ENCODE data around the gene LINC01488.

DNA sequence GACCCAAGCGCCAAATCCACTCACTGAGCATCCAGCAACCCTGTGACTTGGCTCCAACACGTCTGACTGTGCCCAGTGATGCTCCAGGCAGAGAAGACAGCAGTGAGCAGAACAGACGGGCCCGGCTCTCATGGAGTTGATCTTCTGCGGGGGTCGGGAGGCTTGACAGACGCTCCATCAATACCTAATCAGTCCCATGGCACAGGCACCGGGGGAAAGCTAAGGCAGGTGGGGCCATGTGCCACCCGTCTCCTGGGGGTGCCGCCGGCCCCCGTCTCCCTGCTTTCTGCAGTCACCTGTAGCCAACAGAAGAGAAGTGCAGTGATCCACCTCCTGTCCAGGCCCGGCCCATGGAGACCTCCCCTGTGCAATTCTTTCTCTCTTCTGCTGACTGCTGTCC lies 47.5 kb downstream of the LINC01488 start:
- TF ChIP-seq, protein P1, sequence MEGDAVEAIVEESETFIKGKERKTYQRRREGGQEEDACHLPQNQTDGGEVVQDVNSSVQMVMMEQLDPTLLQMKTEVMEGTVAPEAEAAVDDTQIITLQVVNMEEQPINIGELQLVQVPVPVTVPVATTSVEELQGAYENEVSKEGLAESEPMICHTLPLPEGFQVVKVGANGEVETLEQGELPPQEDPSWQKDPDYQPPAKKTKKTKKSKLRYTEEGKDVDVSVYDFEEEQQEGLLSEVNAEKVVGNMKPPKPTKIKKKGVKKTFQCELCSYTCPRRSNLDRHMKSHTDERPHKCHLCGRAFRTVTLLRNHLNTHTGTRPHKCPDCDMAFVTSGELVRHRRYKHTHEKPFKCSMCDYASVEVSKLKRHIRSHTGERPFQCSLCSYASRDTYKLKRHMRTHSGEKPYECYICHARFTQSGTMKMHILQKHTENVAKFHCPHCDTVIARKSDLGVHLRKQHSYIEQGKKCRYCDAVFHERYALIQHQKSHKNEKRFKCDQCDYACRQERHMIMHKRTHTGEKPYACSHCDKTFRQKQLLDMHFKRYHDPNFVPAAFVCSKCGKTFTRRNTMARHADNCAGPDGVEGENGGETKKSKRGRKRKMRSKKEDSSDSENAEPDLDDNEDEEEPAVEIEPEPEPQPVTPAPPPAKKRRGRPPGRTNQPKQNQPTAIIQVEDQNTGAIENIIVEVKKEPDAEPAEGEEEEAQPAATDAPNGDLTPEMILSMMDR (CRISPR knock-in tag; IDR thresholded peaks at IDR 0.05): no peak
- no peak for TF ChIP-seq SRF (IDR thresholded peaks at IDR 0.05; ENCODE audit: low read depth, low read length)
- TF ChIP-seq, protein P2, sequence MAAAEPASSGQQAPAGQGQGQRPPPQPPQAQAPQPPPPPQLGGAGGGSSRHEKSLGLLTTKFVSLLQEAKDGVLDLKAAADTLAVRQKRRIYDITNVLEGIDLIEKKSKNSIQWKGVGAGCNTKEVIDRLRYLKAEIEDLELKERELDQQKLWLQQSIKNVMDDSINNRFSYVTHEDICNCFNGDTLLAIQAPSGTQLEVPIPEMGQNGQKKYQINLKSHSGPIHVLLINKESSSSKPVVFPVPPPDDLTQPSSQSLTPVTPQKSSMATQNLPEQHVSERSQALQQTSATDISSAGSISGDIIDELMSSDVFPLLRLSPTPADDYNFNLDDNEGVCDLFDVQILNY (CRISPR knock-in tag; conservative IDR thresholded peaks at IDR 0.05): no peak
- TF ChIP-seq, protein P3, sequence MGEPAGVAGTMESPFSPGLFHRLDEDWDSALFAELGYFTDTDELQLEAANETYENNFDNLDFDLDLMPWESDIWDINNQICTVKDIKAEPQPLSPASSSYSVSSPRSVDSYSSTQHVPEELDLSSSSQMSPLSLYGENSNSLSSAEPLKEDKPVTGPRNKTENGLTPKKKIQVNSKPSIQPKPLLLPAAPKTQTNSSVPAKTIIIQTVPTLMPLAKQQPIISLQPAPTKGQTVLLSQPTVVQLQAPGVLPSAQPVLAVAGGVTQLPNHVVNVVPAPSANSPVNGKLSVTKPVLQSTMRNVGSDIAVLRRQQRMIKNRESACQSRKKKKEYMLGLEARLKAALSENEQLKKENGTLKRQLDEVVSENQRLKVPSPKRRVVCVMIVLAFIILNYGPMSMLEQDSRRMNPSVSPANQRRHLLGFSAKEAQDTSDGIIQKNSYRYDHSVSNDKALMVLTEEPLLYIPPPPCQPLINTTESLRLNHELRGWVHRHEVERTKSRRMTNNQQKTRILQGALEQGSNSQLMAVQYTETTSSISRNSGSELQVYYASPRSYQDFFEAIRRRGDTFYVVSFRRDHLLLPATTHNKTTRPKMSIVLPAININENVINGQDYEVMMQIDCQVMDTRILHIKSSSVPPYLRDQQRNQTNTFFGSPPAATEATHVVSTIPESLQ (CRISPR knock-in tag; conservative IDR thresholded peaks at IDR 0.05): no peak
- TF ChIP-seq RCOR2 (CRISPR knock-in tag; IDR thresholded peaks at IDR 0.05): no peak
- no peak for TF ChIP-seq ARNT (IDR thresholded peaks at IDR 0.05)
- TF ChIP-seq ZNF121 (CRISPR knock-in tag; IDR thresholded peaks at IDR 0.05): no peak
